MM.1S (cell line): ENCODE data around the gene TMEM30B.

Experiments
- DNase-seq: peaks from one replicate; pipeline ENCODE4 v3.0.0-alpha.2; 2015
- H2AFZ ChIP-seq: fragments of 300-600 bp; sonication (generic); 2 replicates; pipeline ENCODE4 v1.6.0; 2016; ENCODE audit warnings: antibody characterized with exemption, low read length
- H3F3A ChIP-seq: fragments of 300-600 bp; sonication (generic); 2 replicates; pipeline ENCODE4 v1.6.1; 2016; ENCODE audit warnings: mild to moderate bottlenecking, antibody characterized with exemption, low read length, moderate library complexity, mixed read lengths; ENCODE audit not compliant: insufficient read depth
- H3K27ac ChIP-seq: fragments of 300-600 bp; sonication (generic); 2 replicates; pipeline ENCODE4 v1.5.1; 2016; ENCODE audit warnings: mild to moderate bottlenecking, low read length
- H3K27me3 ChIP-seq: fragments of 300-600 bp; sonication (generic); replicated peaks from 2 replicates; pipeline ENCODE4 v1.6.0; 2016; ENCODE audit warnings: low read length; ENCODE audit not compliant: insufficient read depth
- H3K36me3 ChIP-seq: fragments of 300-600 bp; sonication (generic); replicated peaks from 2 replicates; pipeline ENCODE4 v1.6.1; 2016; ENCODE audit warnings: mild to moderate bottlenecking, low read length, mixed read lengths; ENCODE audit not compliant: insufficient read depth
- H3K4me1 ChIP-seq: fragments of 300-600 bp; sonication (generic); 2 replicates; pipeline ENCODE4 v1.6.1; 2016; ENCODE audit warnings: low read length, mixed read lengths
- H3K4me2 ChIP-seq: fragments of 300-600 bp; sonication (generic); 2 replicates; pipeline ENCODE4 v1.6.0; 2016; ENCODE audit warnings: low read depth, low read length
- H3K4me3 ChIP-seq: fragments of 300-600 bp; sonication (generic); 2 replicates; pipeline ENCODE4 v1.5.1; 2016; ENCODE audit warnings: low read length, mixed read lengths
- H3K79me2 ChIP-seq: fragments of 300-600 bp; sonication (generic); 2 replicates; pipeline ENCODE4 v1.6.1; 2016; ENCODE audit warnings: mixed run types, low read length, mixed read lengths
- H3K9ac ChIP-seq: fragments of 300-600 bp; sonication (generic); 2 replicates; pipeline ENCODE4 v1.6.1; 2016; ENCODE audit warnings: low read length, mixed read lengths
- H3K9me2 ChIP-seq: fragments of 300-600 bp; sonication (generic); replicated peaks from 2 replicates; pipeline ENCODE4 v1.6.1; 2016; ENCODE audit warnings: mild to moderate bottlenecking, low read length, mixed read lengths; ENCODE audit not compliant: insufficient read depth
- H3K9me3 ChIP-seq: fragments of 300-600 bp; sonication (generic); replicated peaks from 2 replicates; pipeline ENCODE4 v1.6.1; 2016; ENCODE audit warnings: mild to moderate bottlenecking, low read length, mixed read lengths; ENCODE audit not compliant: insufficient read depth
- H4K20me1 ChIP-seq: fragments of 300-600 bp; sonication (generic); 2 replicates; pipeline ENCODE4 v1.6.1; 2016; ENCODE audit warnings: mild to moderate bottlenecking, low read length, moderate library complexity, mixed read lengths; ENCODE audit not compliant: insufficient read depth
- CTCF ChIP-seq: fragments of 300-600 bp; sonication (generic); IDR thresholded peaks from 2 replicates; pipeline ENCODE4 v1.5.1; 2016; ENCODE audit warnings: antibody characterized with exemption, low read length, mixed read lengths
- EZH2 ChIP-seq: fragments of 300-600 bp; sonication (generic); optimal IDR thresholded peaks from 2 replicates; pipeline ENCODE3; 2017; ENCODE audit warnings: low read depth, mild to moderate bottlenecking, antibody characterized with exemption, low read length, mixed read lengths
- EZH2phosphoT487 ChIP-seq: fragments of 300-600 bp; sonication (generic); IDR thresholded peaks from 2 replicates; pipeline ENCODE4 v1.6.1; 2018; ENCODE audit warnings: antibody characterized with exemption, low read length

The TMEM30B gene

GRCh38 chr14:61328626-61329262 is 47.6 kb upstream of the TMEM30B start:
- Histone ChIP-seq H4K20me1 (no peaks in the 10 kb centered on the region), H3K27me3 (no peaks in the 10 kb centered on the region), H2AFZ (no peak overlapping the region), H3K9ac (no peak overlapping the region), H3F3A (no peaks in the 10 kb centered on the region), H3K9me3 (no peaks in the 10 kb centered on the region), H3K27ac (no peak overlapping the region), H3K4me2 (no peak overlapping the region), H3K9me2 (no peaks in the 10 kb centered on the region), H3K36me3 (no peaks in the 10 kb centered on the region), H3K4me1 (no peaks in the 10 kb centered on the region), H3K79me2 (no peaks in the 10 kb centered on the region), H3K4me3 (no peak overlapping the region)
- no peak for TF ChIP-seq EZH2phosphoT487
- TF ChIP-seq EZH2, result no peak
- TF ChIP-seq CTCF, result no peak
- DNase-seq, result no peak

GRCh38 chr14:61326847-61327246 is 45.7 kb upstream of the TMEM30B start:
- no peak overlapping the region for H3K27ac ChIP-seq
- no peak for DNase-seq
- no peaks in the 10 kb centered on the region for H3K36me3 ChIP-seq

GRCh38 chr14:61326146-61326545 is 45.0 kb upstream of the TMEM30B start:
- Histone ChIP-seq H3K9ac (no peak overlapping the region), H3K27me3 (no peaks in the 10 kb centered on the region), H3K9me3 (no peaks in the 10 kb centered on the region), H4K20me1 (no peaks in the 10 kb centered on the region), H3K4me2 (no peak overlapping the region), H2AFZ (no peak overlapping the region), H3F3A (no peaks in the 10 kb centered on the region), H3K9me2 (no peaks in the 10 kb centered on the region), H3K27ac (no peak overlapping the region), H3K4me3 (no peak overlapping the region), H3K79me2 (no peaks in the 10 kb centered on the region), H3K36me3 (no peaks in the 10 kb centered on the region), H3K4me1 (no peaks in the 10 kb centered on the region)
- TF ChIP-seq CTCF, result no peak
- TF ChIP-seq EZH2phosphoT487, result no peak
- TF ChIP-seq EZH2, result no peak
- DNase-seq, result no peak

More at GRCh38 chr14:61326847-61327246, 45.7 kb upstream of the TMEM30B start:
- no peak overlapping the region for H2AFZ ChIP-seq
- H3K79me2 ChIP-seq, result no peaks in the 10 kb centered on the region
- H3K27me3 ChIP-seq, result no peaks in the 10 kb centered on the region
- H3F3A ChIP-seq, result no peaks in the 10 kb centered on the region
- no peaks in the 10 kb centered on the region for H3K9me3 ChIP-seq
- TF ChIP-seq EZH2phosphoT487 (no peak), EZH2 (no peak), CTCF (no peak)
- H3K4me2 ChIP-seq, result no peak overlapping the region
- H3K4me1 ChIP-seq, result no peaks in the 10 kb centered on the region
- no peak overlapping the region for H3K4me3 ChIP-seq
- no peaks in the 10 kb centered on the region for H4K20me1 ChIP-seq
- no peaks in the 10 kb centered on the region for H3K9me2 ChIP-seq
- no peak overlapping the region for H3K9ac ChIP-seq
